VCaP (cell line): ENCODE results near the gene PTTG1IP.

Source experiments
- H3K27ac ChIP-seq: fragments of 450-650 bp; 2 replicates; pipeline ENCODE4 v1.5.1; 2017
- TF ChIP-seq, protein P1 (sequence below): fragments of 450-650 bp; conservative IDR thresholded peaks from 2 replicates; pipeline ENCODE4 v1.5.1; 2017; ENCODE audit warnings: mild to moderate bottlenecking, moderate library complexity

Gene PTTG1IP

GRCh38 chr21:44892095-44892494 is 18.6 kb upstream of the PTTG1IP start:
- TF ChIP-seq, protein P1, sequence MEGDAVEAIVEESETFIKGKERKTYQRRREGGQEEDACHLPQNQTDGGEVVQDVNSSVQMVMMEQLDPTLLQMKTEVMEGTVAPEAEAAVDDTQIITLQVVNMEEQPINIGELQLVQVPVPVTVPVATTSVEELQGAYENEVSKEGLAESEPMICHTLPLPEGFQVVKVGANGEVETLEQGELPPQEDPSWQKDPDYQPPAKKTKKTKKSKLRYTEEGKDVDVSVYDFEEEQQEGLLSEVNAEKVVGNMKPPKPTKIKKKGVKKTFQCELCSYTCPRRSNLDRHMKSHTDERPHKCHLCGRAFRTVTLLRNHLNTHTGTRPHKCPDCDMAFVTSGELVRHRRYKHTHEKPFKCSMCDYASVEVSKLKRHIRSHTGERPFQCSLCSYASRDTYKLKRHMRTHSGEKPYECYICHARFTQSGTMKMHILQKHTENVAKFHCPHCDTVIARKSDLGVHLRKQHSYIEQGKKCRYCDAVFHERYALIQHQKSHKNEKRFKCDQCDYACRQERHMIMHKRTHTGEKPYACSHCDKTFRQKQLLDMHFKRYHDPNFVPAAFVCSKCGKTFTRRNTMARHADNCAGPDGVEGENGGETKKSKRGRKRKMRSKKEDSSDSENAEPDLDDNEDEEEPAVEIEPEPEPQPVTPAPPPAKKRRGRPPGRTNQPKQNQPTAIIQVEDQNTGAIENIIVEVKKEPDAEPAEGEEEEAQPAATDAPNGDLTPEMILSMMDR = no peak
- H3K27ac ChIP-seq = no peak overlapping the region

GRCh38 chr21:44891631-44892031 is 18.1 kb upstream of the PTTG1IP start:
- TF ChIP-seq, protein P1 = no peak
- no peak overlapping the region for H3K27ac ChIP-seq

- H3K27ac ChIP-seq = no peak overlapping the region
- TF ChIP-seq, protein P1 = no peak
These were observed 17.6 kb upstream of the PTTG1IP start for GRCh38 chr21:44890961-44891541.

GRCh38 chr21:44890338-44890931 is 16.9 kb upstream of the PTTG1IP start:
- H3K27ac ChIP-seq = no peak overlapping the region
- TF ChIP-seq, protein P1 = no peak

DNA sequence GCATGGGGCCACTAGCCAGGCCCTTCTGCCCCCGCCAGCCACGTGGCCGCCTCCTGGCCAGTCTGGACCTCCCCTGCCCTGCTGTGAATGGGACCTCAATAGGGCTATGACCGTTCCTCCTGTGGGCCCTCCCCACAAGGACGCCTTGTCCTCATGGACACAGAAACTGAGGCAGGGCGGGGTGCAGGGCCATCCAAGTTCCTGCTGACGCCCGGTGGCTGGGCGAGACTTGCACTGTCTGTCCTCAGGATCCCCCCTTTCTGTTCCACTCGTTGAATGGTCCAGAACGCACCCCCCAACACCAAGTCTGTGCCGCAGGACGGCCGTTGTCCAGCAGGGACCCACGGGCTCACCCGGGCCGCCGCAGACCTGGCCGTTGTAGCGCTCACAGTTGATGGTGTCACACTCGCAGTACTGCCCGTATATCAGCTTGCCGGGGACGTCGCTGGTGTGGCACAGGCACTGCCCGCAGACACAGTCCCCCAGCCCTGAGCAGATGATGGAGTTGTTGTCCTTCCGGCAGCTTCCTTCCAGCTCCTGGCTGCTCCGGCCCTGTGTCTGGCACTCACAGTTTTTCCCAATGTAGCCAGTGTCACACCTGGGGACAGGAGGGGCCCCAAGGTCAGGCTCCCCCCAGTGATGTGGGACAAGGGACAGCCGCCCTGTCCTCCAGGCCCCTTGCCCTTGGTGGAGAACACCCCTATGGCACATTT is 16.3 kb upstream of the PTTG1IP start:
- TF ChIP-seq, protein P1 = no peak
- H3K27ac ChIP-seq = no peak overlapping the region

GRCh38 chr21:44888581-44889550 is 15.4 kb upstream of the PTTG1IP start:
- TF ChIP-seq, protein P1 = no peak

More at GRCh38 chr21:44888581-44889550, 15.4 kb upstream of the PTTG1IP start:
- no peak overlapping the region for H3K27ac ChIP-seq
